Stimulated activated CD4-positive, alpha-beta T cell treated with anti-CD3 and anti-CD28 coated beads, Interleukin-1b, Interleukin-23, amount 100 ng/mL, for 48 hours (primary cell): ENCODE results near the gene LEF1.
A peak's percentile ranks its signal among the peaks of the same experiment; 100 is the strongest.

ENCODE experiments used
- DNase-seq: peaks from one replicate; pipeline ENCODE4 v3.0.0-alpha.2; 2020

Gene LEF1

DNA sequence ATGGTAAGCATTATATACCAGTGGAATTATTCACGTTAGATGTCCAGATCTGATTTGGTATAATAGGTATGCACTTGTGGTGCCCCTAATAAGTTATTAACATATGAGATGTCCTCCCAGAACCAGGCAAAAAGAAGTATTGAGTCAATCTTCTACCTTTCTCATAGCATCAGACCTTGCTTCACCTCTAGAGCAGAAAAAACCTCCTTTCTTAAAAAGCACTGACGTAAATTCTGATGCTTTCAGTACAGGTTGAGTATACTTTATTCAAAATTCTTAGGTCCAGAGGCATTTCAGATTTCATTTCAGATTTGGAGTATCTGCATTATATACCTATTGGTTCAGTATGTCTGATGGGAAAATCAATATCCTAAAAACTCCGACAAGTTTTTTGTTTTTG lies 22.4 kb downstream of the LEF1 start:
- no peak for DNase-seq

- peak; percentile 61 for DNase-seq
Measured at GRCh38 chr4:108144451-108144850, 24.3 kb downstream of the LEF1 start.

GRCh38 chr4:108143515-108143914 lies 25.2 kb downstream of the LEF1 start:
- no peak for DNase-seq

GRCh38 chr4:108142870-108143269 lies 25.9 kb downstream of the LEF1 start:
- no peak for DNase-seq

GRCh38 chr4:108141213-108141950 lies 27.4 kb downstream of the LEF1 start:
- peak; percentile 66 for DNase-seq

GRCh38 chr4:108140328-108140727 lies 28.4 kb downstream of the LEF1 start:
- no peak for DNase-seq

DNA sequence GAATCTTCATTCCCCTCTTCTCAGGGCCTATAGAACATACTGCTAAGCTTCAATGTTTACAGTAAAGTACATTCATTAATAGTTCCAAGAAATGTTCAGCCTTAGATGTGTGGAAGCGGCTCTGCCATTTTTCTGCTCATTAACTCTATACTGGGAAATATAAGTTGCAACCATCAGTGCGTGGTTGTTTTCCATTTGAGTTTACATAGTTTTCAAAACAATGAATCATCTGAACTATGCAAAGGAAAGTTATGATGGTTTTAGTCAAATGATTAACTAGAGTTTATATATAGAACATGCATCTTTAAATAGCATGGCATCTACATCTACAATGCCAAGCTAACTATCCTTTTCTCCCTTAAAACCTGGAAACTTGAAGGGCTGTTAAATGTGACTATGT lies 29.6 kb downstream of the LEF1 start:
- DNase-seq, result no peak

GRCh38 chr4:108135549-108136209 lies 33.1 kb downstream of the LEF1 start:
- no peak for DNase-seq

- DNase-seq, result no peak
Measured at GRCh38 chr4:108130955-108131354, 37.8 kb downstream of the LEF1 start.

- no peak for DNase-seq
Measured at GRCh38 chr4:108129196-108129595, 39.5 kb downstream of the LEF1 start.

GRCh38 chr4:108126806-108127205 lies 41.9 kb downstream of the LEF1 start:
- DNase-seq, result no peak

DNA sequence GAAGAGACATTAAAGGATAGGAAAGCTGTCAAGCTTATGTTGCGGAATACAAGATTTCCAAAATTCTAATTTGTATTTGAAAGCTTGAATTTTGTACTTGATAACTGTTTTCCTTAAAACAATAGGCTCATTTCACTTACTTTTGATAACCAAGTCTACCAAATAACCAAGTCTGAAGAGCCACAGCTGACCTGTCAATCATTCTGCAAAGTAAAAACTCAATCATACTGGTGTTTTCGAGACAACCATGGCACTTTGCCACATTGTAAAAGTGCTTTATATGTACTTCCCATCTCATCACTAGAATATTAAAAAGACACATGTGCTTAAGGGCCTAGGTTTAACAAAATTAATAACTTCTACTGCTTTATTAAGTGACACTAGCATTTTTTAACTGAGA lies 47.9 kb downstream of the LEF1 start:
- DNase-seq, result no peak

DNA sequence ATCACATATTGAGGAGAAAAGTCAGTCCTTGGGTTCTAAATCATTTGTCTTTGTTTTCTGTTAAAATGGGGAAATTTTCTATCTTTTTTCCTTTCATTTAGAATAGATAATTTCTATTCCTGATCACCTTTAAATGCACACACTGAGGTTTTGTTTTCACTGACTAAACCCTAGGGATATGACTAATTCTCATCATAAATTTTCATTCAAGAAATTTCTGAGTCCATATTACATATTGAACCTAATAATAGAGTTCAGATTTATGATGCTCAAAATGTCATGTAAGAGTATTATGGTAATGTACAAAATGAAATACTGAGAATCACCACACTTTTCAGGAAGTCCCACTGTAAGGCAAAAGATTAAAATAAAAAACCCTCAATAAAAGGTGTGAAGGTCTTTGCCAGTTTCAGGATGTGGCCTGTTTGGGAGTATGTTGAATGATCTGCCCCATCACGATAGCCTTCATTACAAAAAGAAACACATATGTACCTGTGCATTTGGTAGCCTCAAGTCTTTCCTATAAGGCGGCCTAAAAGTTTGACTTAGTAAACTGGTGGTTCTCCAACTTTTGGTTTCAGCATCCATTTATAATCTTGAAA lies 49.4 kb downstream of the LEF1 start:
- no peak for DNase-seq

DNA sequence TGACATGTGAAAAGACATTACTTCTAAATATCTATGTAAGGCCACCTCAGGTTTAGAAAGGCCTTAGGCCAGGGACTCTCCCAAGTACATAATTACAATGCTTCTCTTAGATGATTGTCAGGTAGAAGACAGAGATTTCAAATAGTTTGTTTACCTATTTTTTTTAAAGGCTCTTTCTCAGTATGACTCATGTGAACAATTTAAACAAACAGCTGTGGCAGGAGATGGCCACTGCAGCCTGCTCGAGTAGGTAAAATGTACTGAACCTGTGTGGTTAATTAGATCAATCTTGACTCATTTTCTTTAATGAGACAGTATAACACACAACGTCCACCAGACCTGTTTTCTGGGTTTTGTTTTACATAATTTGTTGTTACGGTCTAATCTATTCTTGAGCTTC lies 50.2 kb downstream of the LEF1 start:
- DNase-seq, result no peak

DNA sequence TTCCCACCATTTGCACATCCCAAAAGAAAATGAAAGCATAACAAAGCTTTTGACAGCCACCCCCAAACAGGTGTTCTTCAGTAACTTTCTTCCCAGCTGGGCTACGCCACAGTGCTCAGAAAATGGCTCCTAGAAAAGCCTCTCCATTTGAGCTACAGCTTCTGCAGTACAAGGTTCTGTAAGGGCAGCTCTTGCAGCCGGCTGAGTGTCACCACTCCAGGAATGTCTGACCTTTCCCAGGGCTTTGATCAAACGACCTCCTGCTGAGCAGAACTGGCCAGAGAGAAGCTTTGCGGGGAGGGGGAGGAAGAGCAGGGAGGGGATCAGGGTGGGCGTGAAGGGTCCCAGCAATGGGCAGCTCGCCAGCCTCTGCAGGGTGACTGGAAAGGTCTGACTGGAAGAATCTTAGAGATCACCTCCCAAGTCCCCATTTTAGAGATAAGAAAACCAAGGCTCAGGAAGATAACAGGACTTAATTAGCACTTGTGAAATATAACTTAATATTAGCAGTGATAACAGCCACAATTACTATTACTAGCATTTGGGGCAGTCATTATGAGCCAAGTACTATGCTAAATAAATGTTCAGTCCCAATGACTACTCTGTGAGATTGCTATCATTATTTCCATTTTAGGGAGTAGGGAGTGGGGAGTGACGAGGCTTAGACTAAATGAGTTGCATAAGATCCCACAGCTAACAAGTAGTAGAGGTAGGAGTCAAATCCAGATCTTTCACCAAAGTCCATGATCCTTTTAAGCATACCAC lies 51.1 kb downstream of the LEF1 start:
- DNase-seq, result no peak

- DNase-seq, result peak; percentile 54
Measured at GRCh38 chr4:108116423-108117168, 52.1 kb downstream of the LEF1 start.

DNA sequence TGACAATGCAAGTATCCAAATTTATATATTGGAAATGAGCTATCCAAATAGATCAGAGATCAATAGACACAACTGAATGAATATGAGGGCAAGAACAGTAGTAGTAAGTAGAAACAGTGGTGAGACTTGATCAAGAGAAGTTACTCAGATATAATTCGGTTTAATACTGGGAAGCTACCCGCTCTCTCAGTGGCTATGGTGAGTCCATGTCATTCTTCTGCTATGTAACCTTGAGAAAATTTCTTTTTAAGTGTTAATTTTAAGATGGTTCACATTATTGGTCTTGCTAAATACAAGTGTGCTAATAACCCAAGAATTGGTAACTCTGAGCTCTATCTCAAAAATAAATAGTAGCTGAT lies 53.6 kb downstream of the LEF1 start:
- DNase-seq, result no peak

DNA sequence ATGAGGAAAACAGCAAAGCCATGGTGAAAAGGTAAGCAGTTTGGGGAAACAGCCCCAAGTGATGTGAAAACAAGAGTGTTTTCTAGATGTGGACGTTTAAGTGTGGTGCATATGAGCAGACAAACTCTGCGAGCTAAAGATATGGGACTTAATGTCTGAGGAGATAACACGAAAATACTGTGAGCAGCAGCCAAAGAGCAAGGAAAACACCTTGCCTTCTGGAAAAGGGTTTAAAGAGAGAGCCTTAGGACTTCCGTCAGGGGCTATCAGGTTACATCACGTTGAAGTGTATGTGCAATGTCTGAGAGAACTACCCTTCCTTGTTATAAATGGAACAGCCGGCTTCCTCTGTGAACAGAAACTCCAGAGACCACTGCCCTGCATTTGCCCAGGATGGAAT lies 54.2 kb downstream of the LEF1 start:
- DNase-seq, result no peak

DNA sequence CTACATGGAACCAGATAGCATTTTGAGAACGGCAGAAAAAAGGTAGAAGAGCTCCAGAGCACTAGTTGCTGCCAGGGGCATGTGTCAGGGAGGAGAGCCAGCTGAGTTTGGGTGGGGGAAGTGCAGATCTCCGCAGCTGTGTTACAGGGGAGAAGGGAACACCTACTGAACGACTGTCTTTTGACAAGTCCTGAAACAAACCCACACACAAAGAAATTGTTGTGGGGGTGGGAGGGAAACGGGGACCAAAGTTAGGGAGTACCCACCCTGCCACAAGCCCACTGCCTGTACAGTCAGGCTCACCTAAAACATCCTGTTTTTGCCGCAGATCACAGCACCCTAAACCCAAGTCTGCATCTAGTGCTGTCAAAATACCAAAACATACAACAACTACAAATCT lies 55.5 kb downstream of the LEF1 start:
- DNase-seq, result peak; percentile 22

GRCh38 chr4:108111781-108112180 lies 57.0 kb downstream of the LEF1 start:
- DNase-seq, result no peak

- DNase-seq, result no peak
Measured at GRCh38 chr4:108110450-108110849, 58.3 kb downstream of the LEF1 start.

GRCh38 chr4:108109997-108110416 lies 58.7 kb downstream of the LEF1 start:
- DNase-seq, result no peak

DNA sequence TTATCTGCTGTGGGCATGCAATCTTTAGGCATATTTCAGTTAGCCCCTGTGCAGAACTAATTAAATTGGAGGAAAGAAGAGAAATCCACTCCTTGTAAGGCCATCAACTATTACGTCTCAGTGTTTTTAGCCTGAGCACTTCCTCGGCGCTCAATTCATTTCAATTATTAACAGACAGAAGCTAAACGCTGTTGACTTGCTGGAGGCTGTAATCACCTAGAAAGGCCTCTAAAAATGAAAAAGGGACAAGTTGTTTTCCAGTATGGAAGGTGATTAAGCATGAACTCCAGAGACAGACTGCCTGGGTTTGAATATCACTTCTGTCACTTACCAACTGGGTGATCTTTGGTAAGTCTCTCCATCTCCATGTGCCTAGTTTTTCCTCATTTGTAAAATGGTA lies 59.6 kb downstream of the LEF1 start:
- DNase-seq, result no peak
